ENCODE data around the gene PSMF1.

- no peak for TF ChIP-seq CTCF (IDR thresholded peaks at IDR 0.05; ENCODE audit: poor library complexity, severe bottlenecking)
- TF ChIP-seq POLR2AphosphoS5 (IDR thresholded peaks at IDR 0.05), result no peak
- no peak for TF ChIP-seq SMC3 (conservative IDR thresholded peaks at IDR 0.05; ENCODE audit: poor library complexity)
- no peak for TF ChIP-seq MXI1 (conservative IDR thresholded peaks at IDR 0.05; ENCODE audit: poor library complexity, severe bottlenecking)
- TF ChIP-seq TAF1 (IDR thresholded peaks at IDR 0.05; ENCODE audit: low read depth), result no peak
- TF ChIP-seq EZH2 (IDR thresholded peaks at IDR 0.05; ENCODE audit: borderline replicate concordance, insufficient read depth, low read length, poor library complexity, severe bottlenecking), result no peak
- no peak for TF ChIP-seq RAD21 (conservative IDR thresholded peaks at IDR 0.05)
- no peak for TF ChIP-seq REST (IDR thresholded peaks at IDR 0.05; ENCODE audit: borderline replicate concordance)
Measured at GRCh38 chr20:1191299-1191698, 72.9 kb downstream of the PSMF1 start.
